Keratinocyte (primary cell): ENCODE measurements around the gene DNAJC22. TPM values are rescaled to one million over a fixed set of nuclear protein-coding genes. Genes with fewer than 3 reads are reported as not detected.

Experiments
- DNase-seq: peaks from one replicate; pipeline ENCODE4 v3.0.0-alpha.2; 2011; ENCODE audit warnings: low read depth, missing footprints, low spot score
- FAIRE-seq: peaks from 2 replicates; lab custom pipeline; 2011; peaks lifted over from hg19 to GRCh38; lab: Jason Lieb, UNC
- H2AFZ ChIP-seq: 2 replicates; pipeline ENCODE4 v1.6.0; 2012; ENCODE audit warnings: low read length, control low read depth, inconsistent platforms; ENCODE audit not compliant: control insufficient read depth
- H3K27ac ChIP-seq: 2 replicates; pipeline ENCODE4 v1.5.1; 2011; ENCODE audit warnings: low read length; ENCODE audit not compliant: control insufficient read depth, insufficient read depth
- H3K27me3 ChIP-seq: 3 replicates; pipeline ENCODE4 v1.6.0; 2011; ENCODE audit warnings: low read length; ENCODE audit not compliant: control insufficient read depth, insufficient read depth; ENCODE audit errors: extremely low read depth
- H3K36me3 ChIP-seq, 2 experiments: 2 replicates in 1 of 2; 3 replicates in 1 of 2; pipeline ENCODE4 v1.5.1; 2011; ENCODE audit warnings: low read length in 2 of 2, mild to moderate bottlenecking in 1 of 2; ENCODE audit not compliant: control insufficient read depth in 2 of 2, insufficient read depth in 2 of 2; ENCODE audit errors: extremely low read depth in 1 of 2
- H3K4me1 ChIP-seq: 3 replicates; pipeline ENCODE4 v1.5.1; 2011; ENCODE audit warnings: low read length; ENCODE audit not compliant: control insufficient read depth, insufficient read depth; ENCODE audit errors: extremely low read depth
- H3K4me2 ChIP-seq: 3 replicates; pipeline ENCODE4 v1.6.0; 2011; ENCODE audit warnings: low read depth, low read length; ENCODE audit not compliant: control insufficient read depth, insufficient read depth; ENCODE audit errors: extremely low read depth
- H3K4me3 ChIP-seq, 3 experiments: fragments of 200-600 bp in 1 of 3; sonication (generic) in 1 of 3; 2 replicates in 2 of 3; 3 replicates in 1 of 3; pipeline ENCODE4 v1.5.1; 2011 to 2016; ENCODE audit warnings: low read length in 3 of 3, mild to moderate bottlenecking in 3 of 3, control low read depth in 2 of 3, inconsistent platforms in 1 of 3, low read depth in 1 of 3, mixed read lengths in 1 of 3, mixed run types in 1 of 3, moderate library complexity in 1 of 3; ENCODE audit not compliant: control insufficient read depth in 2 of 3, insufficient read depth in 2 of 3; ENCODE audit errors: extremely low read depth in 1 of 3
- H3K79me2 ChIP-seq: 2 replicates; pipeline ENCODE4 v1.6.0; 2012; ENCODE audit warnings: low read length; ENCODE audit not compliant: control insufficient read depth, insufficient read depth
- H3K9ac ChIP-seq: 3 replicates; pipeline ENCODE4 v1.6.0; 2011; ENCODE audit warnings: low read length; ENCODE audit not compliant: control insufficient read depth, insufficient read depth; ENCODE audit errors: extremely low read depth
- H3K9me1 ChIP-seq: 3 replicates; pipeline ENCODE4 v1.6.0; 2011; ENCODE audit warnings: low read length; ENCODE audit not compliant: control insufficient read depth, insufficient read depth; ENCODE audit errors: extremely low read depth
- H3K9me3 ChIP-seq: 2 replicates; pipeline ENCODE4 v1.5.1; 2012; ENCODE audit warnings: low read depth, low read length; ENCODE audit not compliant: control insufficient read depth
- H4K20me1 ChIP-seq: 3 replicates; pipeline ENCODE4 v1.6.0; 2011; ENCODE audit warnings: low read length; ENCODE audit not compliant: control insufficient read depth, insufficient read depth; ENCODE audit errors: extremely low read depth
- EZH2 ChIP-seq: IDR thresholded peaks from one replicate; pipeline ENCODE4 v1.6.1; 2012; ENCODE audit warnings: inconsistent platforms, mild to moderate bottlenecking, low read length, moderate library complexity
- dilution Hi-C: fragments of 300-500 bp; cut with MboI; formaldehyde crosslinking; loops from one replicate; pipeline ENCODE4 v1.7.0; 2020; ENCODE audit warnings: low sequenced_read_pairs; ENCODE audit not compliant: extremely low pct_ligation_motif_present
- polyA plus RNA-seq, 5 experiments: library from polyadenylated mRNA; depleted of rRNA in 3 of 5; stranded (reverse) in 3 of 5; stranded (forward) in 1 of 5; unstranded in 1 of 5; fragments of >200 nt; gene quantifications; 1 replicate in 1 of 5; 2 replicates in 3 of 5; 3 replicates in 1 of 5; pipeline versions ENCODE4 v1.2.1 to v1.2.3, GENCODE V29; 2011 to 2012; ENCODE audit warnings: missing spikeins in 2 of 5, low read depth in 1 of 5, low replicate concordance in 1 of 5
- TF ChIP-seq, protein P1 (sequence below), 3 experiments: IDR thresholded peaks in 1 of 3; conservative IDR thresholded peaks in 1 of 3; optimal IDR thresholded peaks in 1 of 3; 2 replicates in 2 of 3; 3 replicates in 1 of 3; pipeline versions ENCODE3 to v1.5.1; 2011; ENCODE audit warnings: low read length in 3 of 3, mild to moderate bottlenecking in 3 of 3, moderate library complexity in 2 of 3, control low read depth in 1 of 3, inconsistent platforms in 1 of 3; ENCODE audit not compliant: insufficient read depth in 2 of 3; ENCODE audit errors: extremely low read depth in 1 of 3

The DNAJC22 gene
- polyA plus RNA-seq, 1 donor (not counting 4 experiments of a cell fraction or from before 2014, with no cell fraction given) = not detected

DNA sequence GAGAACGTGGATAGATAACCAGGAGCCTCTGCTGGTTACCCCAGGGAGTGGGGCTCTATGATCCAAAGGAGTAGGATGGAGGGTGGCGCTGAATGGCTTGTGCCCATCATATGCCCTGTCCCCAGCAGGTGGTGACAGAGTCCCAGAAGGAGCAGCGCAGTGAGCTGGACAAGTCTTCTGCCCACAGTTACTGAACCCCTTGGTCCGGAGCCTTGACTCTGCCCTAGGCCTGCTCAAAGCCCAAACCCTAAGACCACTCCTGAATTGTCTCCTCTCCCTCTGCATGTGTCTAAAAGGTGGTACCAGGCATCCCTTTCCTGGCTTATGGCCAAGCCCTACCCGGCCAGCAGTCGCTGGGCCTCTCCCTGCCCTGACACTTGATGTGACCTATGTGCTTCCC is 48.5 kb upstream of the DNAJC22 start:
- no peak overlapping the region for H3K4me3 ChIP-seq
- no peak for TF ChIP-seq EZH2
- TF ChIP-seq, protein P1, sequence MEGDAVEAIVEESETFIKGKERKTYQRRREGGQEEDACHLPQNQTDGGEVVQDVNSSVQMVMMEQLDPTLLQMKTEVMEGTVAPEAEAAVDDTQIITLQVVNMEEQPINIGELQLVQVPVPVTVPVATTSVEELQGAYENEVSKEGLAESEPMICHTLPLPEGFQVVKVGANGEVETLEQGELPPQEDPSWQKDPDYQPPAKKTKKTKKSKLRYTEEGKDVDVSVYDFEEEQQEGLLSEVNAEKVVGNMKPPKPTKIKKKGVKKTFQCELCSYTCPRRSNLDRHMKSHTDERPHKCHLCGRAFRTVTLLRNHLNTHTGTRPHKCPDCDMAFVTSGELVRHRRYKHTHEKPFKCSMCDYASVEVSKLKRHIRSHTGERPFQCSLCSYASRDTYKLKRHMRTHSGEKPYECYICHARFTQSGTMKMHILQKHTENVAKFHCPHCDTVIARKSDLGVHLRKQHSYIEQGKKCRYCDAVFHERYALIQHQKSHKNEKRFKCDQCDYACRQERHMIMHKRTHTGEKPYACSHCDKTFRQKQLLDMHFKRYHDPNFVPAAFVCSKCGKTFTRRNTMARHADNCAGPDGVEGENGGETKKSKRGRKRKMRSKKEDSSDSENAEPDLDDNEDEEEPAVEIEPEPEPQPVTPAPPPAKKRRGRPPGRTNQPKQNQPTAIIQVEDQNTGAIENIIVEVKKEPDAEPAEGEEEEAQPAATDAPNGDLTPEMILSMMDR (optimal IDR thresholded peaks at IDR 0.05 in 1 of 3, IDR thresholded peaks at IDR 0.05 in 1 of 3, conservative IDR thresholded peaks at IDR 0.05 in 1 of 3; ENCODE audit: extremely low read depth in 1 of 3, insufficient read depth in 2 of 3, low read length in 3 of 3) = peak in 2 of 3 experiments; percentile 26 to 40
- H3K27me3 ChIP-seq = peaks cover 47% of the 10 kb centered on the region
- H2AFZ ChIP-seq = no peak overlapping the region
- H3K9me3 ChIP-seq = no peaks in the 10 kb centered on the region
- H3K9me1 ChIP-seq = no peaks in the 10 kb centered on the region
- FAIRE-seq (no peak), DNase-seq (no peak)
- no peaks in the 10 kb centered on the region for H3K79me2 ChIP-seq
- no peaks in the 10 kb centered on the region for H4K20me1 ChIP-seq
- H3K27ac ChIP-seq = no peak overlapping the region
- no peak overlapping the region for H3K9ac ChIP-seq
- dilution Hi-C loops = no loop called here
- H3K4me1 ChIP-seq = peaks cover 11% of the 10 kb centered on the region
- H3K4me2 ChIP-seq = no peak overlapping the region
- no peaks in the 10 kb centered on the region for H3K36me3 ChIP-seq

GRCh38 chr12:49301760-49302159 is 44.9 kb upstream of the DNAJC22 start:
- H2AFZ ChIP-seq = no peak overlapping the region
- DNase-seq = no peak
- no peaks in the 10 kb centered on the region for H3K9me3 ChIP-seq
- H3K79me2 ChIP-seq = no peaks in the 10 kb centered on the region
- H3K27ac ChIP-seq = no peak overlapping the region
- FAIRE-seq = no peak
- H3K4me2 ChIP-seq = no peak overlapping the region
- no peak overlapping the region for H3K4me3 ChIP-seq
- no peaks in the 10 kb centered on the region for H4K20me1 ChIP-seq
- no peaks in the 10 kb centered on the region for H3K9me1 ChIP-seq
- TF ChIP-seq, protein P1 (optimal IDR thresholded peaks at IDR 0.05 in 1 of 3, IDR thresholded peaks at IDR 0.05 in 1 of 3, conservative IDR thresholded peaks at IDR 0.05 in 1 of 3; ENCODE audit: extremely low read depth in 1 of 3, insufficient read depth in 2 of 3, low read length in 3 of 3) = no peak
- TF ChIP-seq EZH2 = no peak
- no peak overlapping the region for H3K9ac ChIP-seq
- dilution Hi-C loops = no loop called here
- no peaks in the 10 kb centered on the region for H3K36me3 ChIP-seq
- peaks cover 5% of the 10 kb centered on the region for H3K4me1 ChIP-seq
- peaks cover 20% of the 10 kb centered on the region for H3K27me3 ChIP-seq
